Activated T-helper 1 cell treated with anti-CD3 and anti-CD28 coated beads, Interleukin-12 subunit alpha, Interleukin-12 subunit beta, Interleukin-2, Interleukin-4 antibody, amounts not matched to agents 30 ng/mL and 10 ng/mL and 1 ng/mL, durations not matched to agents 14 hours and 24 hours and 36 hours (primary cell): Measurements from ENCODE around the gene ENPP7. TPM values are rescaled to one million over a fixed set of nuclear protein-coding genes. Genes with fewer than 3 reads are reported as not detected.

Source experiments
- DNase-seq: peaks from one replicate; pipeline ENCODE4 v3.0.0; 2021; ENCODE audit warnings: low spot score
- H3K27ac Mint-ChIP-seq: one replicate; pipeline ENCODE4 v1.8.0; 2021; ENCODE audit warnings: mild to moderate bottlenecking, mixed read lengths
- H3K27me3 Mint-ChIP-seq: one replicate; pipeline ENCODE4 v1.8.0; 2022; ENCODE audit warnings: mild to moderate bottlenecking, moderate library complexity, mixed read lengths; ENCODE audit not compliant: insufficient read depth
- H3K36me3 Mint-ChIP-seq: one replicate; pipeline ENCODE4 v1.8.0; 2021; ENCODE audit warnings: low read depth, mixed read lengths
- H3K4me1 Mint-ChIP-seq: one replicate; pipeline ENCODE4 v1.8.0; 2021; ENCODE audit warnings: low read depth, mixed read lengths
- H3K4me3 Mint-ChIP-seq: one replicate; pipeline ENCODE4 v1.8.0; 2021; ENCODE audit warnings: mild to moderate bottlenecking, moderate library complexity, mixed read lengths
- H3K9me3 Mint-ChIP-seq: one replicate; pipeline ENCODE4 v1.8.0; 2021; ENCODE audit warnings: mixed read lengths
- intact Hi-C: fragments of 100-400 bp; cut with micrococcal nuclease; formaldehyde crosslinking; loops from one replicate; pipeline ENCODE4 v1.15.1; 2024
- total RNA-seq: library from RNA; stranded (reverse); gene quantifications from 2 replicates; pipeline ENCODE4 v1.2.3, GENCODE V29; 2022

ENPP7 gene
- total RNA-seq, 1 donor from 2014 or later = 0.16 TPM

DNA sequence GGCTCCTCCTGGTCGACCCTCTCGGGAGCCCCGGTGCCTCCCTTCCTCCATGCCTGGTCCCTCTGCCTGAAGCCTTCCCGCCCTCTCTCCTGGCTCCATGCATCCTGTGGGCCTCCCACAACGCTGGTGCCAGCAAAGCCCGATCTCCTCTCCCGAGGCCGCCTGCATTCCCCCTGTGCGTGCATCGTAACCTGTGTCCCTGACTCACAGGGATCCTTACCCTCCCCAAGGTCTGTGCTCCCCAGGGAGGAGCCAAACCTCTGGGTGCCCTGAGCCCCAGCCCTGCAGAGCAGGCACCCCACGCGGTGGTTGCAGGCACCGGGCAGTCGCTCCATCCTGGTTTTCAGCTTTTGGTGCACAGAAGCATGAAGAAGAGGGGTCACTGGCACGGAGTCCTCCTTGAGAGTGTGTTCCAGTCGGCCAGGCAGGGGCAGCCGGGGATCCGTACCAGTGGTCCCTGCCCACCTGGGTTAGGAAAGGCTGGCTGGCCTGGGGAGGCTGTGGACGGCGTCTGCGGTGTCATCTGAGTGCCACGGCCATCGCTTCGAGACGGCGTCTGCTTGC, 1.8 kb upstream of the ENPP7 start:
- Mint-ChIP-seq H3K36me3 (no peaks in the 10 kb centered on the region), H3K9me3 (no peaks in the 10 kb centered on the region), H3K4me1 (peaks cover 9% of the 10 kb centered on the region), H3K4me3 (no peak overlapping the region), H3K27ac (no peak overlapping the region), H3K27me3 (no peaks in the 10 kb centered on the region)
- DNase-seq = no peak
- intact Hi-C loops = loop anchor here (1.0 to 5.0 kb wide), 2 partner anchors 13 to 263 kb away; no protein-coding TSS in a partner anchor

DNA sequence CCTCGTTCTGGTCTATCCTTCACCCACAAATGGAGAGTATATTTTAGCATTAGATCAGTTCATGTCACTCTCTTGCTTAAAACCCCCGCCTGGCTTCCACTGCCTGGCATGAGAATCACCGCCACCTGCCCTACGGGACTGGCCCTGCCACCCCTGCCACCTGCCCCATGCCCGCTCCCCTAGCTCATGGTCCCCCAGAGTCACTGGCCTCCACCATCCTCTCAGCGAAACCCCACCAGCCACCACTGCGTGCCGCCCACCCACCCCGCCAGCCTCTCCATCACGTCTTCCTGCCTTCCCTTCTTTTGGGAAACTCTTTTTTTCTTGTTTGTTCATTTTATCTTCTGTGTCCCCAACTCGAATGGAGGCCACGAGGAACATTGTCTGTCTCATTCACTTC, 982 bp upstream of the ENPP7 start:
- no peak for DNase-seq
- intact Hi-C loops = loop anchor here (5.0 kb wide), 1 partner anchor 263 kb away; no protein-coding TSS in a partner anchor
- no peaks in the 10 kb centered on the region for H3K36me3 Mint-ChIP-seq
- H3K9me3 Mint-ChIP-seq = no peaks in the 10 kb centered on the region
- peaks cover 9% of the 10 kb centered on the region for H3K4me1 Mint-ChIP-seq
- no peak overlapping the region for H3K27ac Mint-ChIP-seq
- no peak overlapping the region for H3K4me3 Mint-ChIP-seq
- no peaks in the 10 kb centered on the region for H3K27me3 Mint-ChIP-seq

DNA sequence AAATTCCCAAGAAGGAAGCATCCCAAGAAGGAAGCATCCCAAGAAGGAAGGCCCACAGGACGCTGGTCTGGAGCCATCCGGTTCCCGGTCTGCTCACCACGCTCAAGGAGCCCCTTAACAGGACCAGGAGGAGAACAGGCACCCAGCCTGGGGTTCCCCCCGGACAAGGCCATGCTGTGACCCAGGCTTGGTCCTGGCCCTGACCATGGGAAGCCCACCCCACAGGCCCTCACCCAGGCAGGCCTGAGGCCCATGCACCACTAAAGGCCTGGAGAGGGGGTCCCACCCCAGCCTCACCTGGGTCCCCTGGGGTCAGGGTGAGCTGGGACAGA, 340 bp upstream of the ENPP7 start:
- Mint-ChIP-seq H3K4me3 (no peak overlapping the region), H3K27me3 (no peaks in the 10 kb centered on the region), H3K4me1 (peaks cover 9% of the 10 kb centered on the region)

DNA sequence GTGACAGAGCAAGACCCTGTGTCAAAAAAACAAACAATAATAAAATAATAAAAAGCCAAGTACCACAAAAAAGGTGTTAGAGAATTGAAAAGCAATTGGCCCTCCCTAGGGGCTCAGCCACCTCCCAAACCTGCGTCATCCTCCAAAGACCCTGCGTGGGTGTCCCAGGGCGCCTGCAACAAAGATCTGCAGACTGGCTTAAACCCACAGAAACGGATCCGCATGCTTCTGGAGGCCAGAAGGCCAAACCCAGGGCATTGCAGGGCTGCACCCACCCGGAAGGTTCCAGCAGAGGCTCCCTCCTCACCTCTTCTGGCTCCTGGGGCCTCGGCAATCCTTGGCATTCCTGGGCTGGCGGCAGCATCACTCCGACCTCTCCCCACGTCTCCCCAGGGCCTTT, 1.5 kb downstream of the ENPP7 start:
- no peak overlapping the region for H3K27ac Mint-ChIP-seq
- no peak for DNase-seq
- intact Hi-C loops = no loop called here
- H3K27me3 Mint-ChIP-seq = no peaks in the 10 kb centered on the region
- H3K4me3 Mint-ChIP-seq = no peak overlapping the region
- peaks cover 9% of the 10 kb centered on the region for H3K4me1 Mint-ChIP-seq
- no peaks in the 10 kb centered on the region for H3K36me3 Mint-ChIP-seq
- no peaks in the 10 kb centered on the region for H3K9me3 Mint-ChIP-seq

More for the DNA sequence above, 340 bp upstream of the ENPP7 start:
- no peaks in the 10 kb centered on the region for H3K9me3 Mint-ChIP-seq
- H3K36me3 Mint-ChIP-seq = no peaks in the 10 kb centered on the region
- intact Hi-C loops = no loop called here
- H3K27ac Mint-ChIP-seq = no peak overlapping the region
- DNase-seq = no peak

DNA sequence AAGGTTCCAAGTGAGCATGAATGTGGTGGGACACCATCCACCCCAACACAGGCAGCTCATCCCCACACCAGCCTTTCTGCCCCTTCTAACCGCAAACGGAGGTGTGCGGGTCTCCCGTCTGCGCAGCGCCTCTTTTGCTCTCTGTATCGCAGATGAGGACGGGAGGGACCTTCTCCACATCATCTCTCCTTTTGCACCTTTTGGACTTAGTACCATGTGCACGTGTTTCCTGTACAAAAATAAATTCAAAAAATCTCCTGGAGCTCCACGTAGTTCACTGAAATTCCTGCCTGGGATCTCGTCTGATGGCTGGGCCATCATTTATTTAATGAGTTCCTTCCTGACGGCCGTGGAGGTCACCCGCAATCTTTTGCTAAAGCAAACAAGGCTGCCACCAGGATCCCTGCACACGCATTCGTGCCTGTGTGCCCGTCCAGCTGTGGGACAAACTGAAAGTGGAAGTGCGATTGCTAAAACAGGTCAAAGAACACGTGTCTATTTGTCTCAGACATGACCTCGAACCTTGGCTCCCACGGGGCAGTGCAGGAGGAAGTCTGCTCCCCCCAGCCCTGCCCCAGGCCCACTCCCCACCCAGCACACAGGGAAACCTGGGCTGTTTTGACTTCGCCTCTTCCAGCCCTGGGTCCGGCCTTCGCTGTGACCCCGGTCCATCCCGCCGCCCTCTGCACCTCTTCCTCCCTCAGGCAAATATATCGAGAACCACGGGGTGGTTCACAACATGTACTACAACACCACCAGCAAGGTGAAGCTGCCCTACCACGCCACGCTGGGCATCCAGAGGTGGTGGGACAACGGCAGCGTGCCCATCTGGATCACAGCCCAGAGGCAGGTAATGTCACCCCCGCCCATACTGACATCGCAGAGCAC, 2.3 kb downstream of the ENPP7 start:
- Mint-ChIP-seq H3K4me3 (peak overlapping the region; percentile 29), H3K9me3 (no peaks in the 10 kb centered on the region), H3K4me1 (peaks cover 9% of the 10 kb centered on the region), H3K27me3 (no peaks in the 10 kb centered on the region), H3K27ac (no peak overlapping the region), H3K36me3 (no peaks in the 10 kb centered on the region)
- no peak for DNase-seq
- intact Hi-C loops = no loop called here

DNA sequence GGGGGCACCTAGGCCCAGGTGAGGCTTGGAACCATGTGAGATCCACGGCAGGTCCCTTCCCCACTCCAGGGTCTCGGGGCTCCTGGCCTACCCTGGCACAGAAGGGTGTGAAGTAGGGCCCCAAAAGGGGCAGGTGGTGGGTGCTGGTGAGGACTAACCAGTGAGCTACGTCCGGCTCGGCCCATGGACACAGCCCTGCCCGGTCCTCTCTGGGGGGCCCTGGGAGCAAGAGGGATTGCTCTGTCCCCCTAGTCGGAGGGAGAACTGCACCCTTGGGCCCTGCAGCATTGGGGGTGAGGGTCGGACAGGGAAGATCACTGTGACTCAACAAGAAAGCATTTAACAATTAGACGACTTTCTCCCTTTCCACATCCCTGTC, 2.9 kb downstream of the ENPP7 start:
- DNase-seq = no peak
- Mint-ChIP-seq H3K27ac (no peak overlapping the region), H3K4me1 (peaks cover 9% of the 10 kb centered on the region), H3K4me3 (no peak overlapping the region), H3K36me3 (no peaks in the 10 kb centered on the region), H3K9me3 (no peaks in the 10 kb centered on the region), H3K27me3 (no peaks in the 10 kb centered on the region)
- intact Hi-C loops = no loop called here

DNA sequence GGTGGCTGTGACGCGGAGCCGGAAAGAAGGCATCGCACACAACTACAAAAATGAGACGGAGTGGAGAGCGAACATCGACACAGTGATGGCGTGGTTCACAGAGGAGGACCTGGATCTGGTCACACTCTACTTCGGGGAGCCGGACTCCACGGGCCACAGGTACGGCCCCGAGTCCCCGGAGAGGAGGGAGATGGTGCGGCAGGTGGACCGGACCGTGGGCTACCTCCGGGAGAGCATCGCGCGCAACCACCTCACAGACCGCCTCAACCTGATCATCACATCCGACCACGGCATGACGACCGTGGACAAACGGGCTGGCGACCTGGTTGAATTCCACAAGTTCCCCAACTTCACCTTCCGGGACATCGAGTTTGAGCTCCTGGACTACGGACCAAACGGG, 4.4 kb downstream of the ENPP7 start:
- DNase-seq = no peak
- Mint-ChIP-seq H3K36me3 (no peaks in the 10 kb centered on the region), H3K27ac (no peak overlapping the region), H3K4me1 (peaks cover 9% of the 10 kb centered on the region), H3K4me3 (no peak overlapping the region), H3K27me3 (peaks cover 7% of the 10 kb centered on the region), H3K9me3 (no peaks in the 10 kb centered on the region)
- intact Hi-C loops = no loop called here

DNA sequence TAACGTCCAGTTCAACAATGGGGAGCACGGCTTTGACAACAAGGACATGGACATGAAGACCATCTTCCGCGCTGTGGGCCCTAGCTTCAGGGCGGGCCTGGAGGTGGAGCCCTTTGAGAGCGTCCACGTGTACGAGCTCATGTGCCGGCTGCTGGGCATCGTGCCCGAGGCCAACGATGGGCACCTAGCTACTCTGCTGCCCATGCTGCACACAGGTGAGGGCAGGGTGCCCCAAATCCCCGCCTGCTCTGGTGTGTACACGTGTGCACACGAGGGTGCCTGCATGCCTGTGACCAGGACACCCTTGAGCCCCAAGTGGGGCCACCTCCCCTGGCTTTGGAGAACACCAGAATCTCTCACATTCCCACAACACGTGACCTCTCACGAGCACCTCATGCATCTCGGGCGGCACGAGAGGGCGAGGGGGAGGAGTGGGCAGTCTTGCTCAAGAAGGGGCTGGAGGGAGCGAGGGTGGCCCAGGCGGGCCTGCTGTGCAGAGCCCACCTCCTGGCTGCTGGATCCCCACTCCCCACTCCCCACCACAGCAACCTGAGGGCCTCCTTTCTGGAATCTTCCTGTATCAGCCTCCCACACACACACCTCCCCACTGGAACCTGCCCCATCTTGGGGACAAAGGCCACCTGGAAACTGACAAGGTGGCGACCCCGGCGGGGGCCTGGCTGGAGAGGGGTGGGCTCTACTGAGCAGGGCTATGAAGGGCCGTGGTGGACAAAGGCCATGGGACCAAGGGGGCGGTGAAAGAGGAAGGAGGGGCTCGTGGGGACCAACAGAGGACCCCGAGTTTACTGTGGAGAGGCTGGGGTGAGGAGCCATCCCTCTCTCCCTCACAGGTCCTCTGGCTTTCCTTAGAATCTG, 6.5 kb downstream of the ENPP7 start:
- no peak for DNase-seq
- H3K4me1 Mint-ChIP-seq = peaks cover 9% of the 10 kb centered on the region
- H3K36me3 Mint-ChIP-seq = no peaks in the 10 kb centered on the region
- intact Hi-C loops = no loop called here
- H3K27me3 Mint-ChIP-seq = peaks cover 19% of the 10 kb centered on the region
- no peak overlapping the region for H3K4me3 Mint-ChIP-seq
- no peak overlapping the region for H3K27ac Mint-ChIP-seq
- no peaks in the 10 kb centered on the region for H3K9me3 Mint-ChIP-seq

DNA sequence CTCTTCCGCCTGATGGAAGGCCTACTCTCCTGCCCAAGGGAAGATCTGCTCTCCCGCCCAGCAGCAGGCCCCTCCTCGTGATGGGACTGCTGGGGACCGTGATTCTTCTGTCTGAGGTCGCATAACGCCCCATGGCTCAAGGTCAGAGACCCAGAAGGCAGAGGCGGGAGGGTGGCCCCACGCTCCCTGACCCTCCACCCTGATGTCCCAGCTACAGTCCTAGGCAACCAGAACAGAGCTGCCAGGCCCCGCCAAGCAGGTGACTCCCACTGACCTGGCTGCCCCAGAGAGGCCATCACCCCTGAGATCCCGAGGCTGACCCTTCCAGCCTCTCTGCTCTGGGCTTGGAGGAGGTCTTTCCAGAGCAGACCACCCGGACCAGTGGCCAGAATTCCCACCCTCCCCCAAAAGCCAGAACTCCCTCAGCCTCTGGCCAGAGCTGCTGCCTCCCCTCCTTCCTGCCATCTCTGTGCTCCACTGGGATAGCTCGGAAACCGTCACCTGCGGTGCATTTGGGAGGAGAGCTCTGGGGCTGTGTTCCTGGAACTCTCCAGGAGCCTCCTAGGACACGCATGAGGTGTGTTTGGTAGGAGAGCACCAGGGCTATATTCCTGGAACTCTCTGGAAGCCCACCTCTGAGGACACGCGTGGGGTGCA, 7.3 kb downstream of the ENPP7 start:
- H3K9me3 Mint-ChIP-seq = no peaks in the 10 kb centered on the region
- H3K36me3 Mint-ChIP-seq = no peaks in the 10 kb centered on the region
- intact Hi-C loops = no loop called here
- H3K4me1 Mint-ChIP-seq = peaks cover 6% of the 10 kb centered on the region
- no peak for DNase-seq
- H3K4me3 Mint-ChIP-seq = no peak overlapping the region
- H3K27ac Mint-ChIP-seq = no peak overlapping the region
- peaks cover 19% of the 10 kb centered on the region for H3K27me3 Mint-ChIP-seq

DNA sequence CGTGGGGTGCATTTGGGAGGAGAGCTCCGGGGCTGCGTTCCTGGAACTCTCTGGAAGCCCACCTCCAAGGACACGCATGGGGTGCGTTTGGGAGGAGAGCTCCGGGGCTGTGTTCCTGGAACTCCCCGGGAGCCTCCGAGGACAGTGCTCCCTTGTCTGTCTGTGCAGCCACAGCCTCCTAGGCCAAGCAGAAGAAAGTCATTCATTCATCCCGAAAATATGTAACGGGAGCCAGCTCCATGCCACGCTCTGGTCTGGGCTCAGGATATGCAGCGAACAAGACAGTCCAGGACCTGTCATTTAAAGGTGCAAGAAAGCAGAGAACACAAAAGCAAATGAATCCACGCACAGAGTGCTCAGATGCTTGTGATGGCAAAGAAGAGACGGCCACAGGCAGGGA, 7.9 kb downstream of the ENPP7 start:
- Mint-ChIP-seq H3K4me3 (no peak overlapping the region), H3K9me3 (no peaks in the 10 kb centered on the region), H3K36me3 (no peaks in the 10 kb centered on the region), H3K27me3 (peaks cover 19% of the 10 kb centered on the region), H3K27ac (no peak overlapping the region), H3K4me1 (no peaks in the 10 kb centered on the region)
- DNase-seq = no peak
- intact Hi-C loops = no loop called here

DNA sequence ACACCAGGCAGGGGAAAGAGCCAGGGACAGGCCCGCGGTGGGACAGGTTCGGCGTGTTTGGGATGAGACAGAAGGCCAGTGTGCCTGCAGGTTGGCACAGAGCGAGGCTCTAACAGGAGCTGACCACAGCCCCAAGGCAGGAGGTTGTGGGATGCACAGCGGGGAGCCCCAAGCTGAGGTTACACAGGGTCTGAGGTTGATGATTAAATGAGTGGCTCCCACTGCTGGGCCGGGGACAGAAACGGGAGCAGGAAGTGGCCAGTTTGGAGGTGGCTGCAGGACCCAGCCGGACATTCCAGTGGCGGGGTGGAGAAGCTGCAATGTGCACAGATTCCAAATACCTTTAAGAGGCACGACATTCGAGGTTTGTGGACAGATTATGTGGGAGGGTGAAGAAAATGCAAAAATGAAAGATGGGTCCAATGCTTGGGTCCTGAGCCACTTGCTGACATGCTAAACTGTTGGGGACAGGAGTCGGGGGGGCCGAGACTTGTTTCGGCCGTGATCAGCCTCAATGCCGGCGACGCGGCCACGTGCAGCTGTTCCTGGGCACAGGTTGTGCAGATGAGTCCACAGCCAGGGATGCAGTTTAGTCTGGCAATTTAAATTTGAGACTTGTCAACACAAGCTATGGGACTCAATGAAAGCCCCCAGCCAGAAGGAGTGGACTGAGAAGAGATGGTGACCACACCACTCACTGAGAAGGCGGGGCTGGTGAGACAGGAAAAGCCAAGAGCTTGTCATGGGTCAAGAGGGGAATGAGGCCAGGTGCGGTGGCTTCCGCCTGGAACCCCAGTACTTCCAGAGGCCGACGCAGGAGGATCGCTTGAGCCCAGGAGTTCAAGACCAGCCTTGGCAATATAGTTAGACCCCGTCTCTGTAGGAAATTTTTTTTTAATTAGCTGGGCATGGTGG, 8.7 kb downstream of the ENPP7 start:
- Mint-ChIP-seq H3K4me3 (no peak overlapping the region), H3K9me3 (no peaks in the 10 kb centered on the region), H3K27ac (no peak overlapping the region), H3K4me1 (no peaks in the 10 kb centered on the region), H3K36me3 (no peaks in the 10 kb centered on the region), H3K27me3 (peaks cover 19% of the 10 kb centered on the region)
- DNase-seq = no peak
- intact Hi-C loops = no loop called here

DNA sequence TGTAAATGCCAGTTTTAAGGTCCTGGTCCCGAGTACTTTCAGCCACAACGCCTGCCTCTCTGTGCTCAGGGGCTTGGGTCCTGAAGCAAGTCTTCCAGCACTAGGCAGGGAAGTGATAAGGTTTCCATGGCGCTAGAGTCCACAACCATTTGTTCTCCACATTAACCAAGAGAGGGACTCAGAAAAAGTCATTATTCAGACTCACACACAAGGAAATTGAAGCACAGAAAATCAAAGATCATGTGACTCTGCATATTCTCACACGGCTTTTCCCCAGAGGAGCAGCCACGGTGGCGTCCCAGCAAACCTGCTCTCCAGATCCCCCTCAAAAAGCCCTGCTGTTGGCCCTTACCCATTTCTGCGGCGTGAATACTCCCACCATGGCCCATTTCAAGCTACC, 9.7 kb downstream of the ENPP7 start:
- DNase-seq = no peak
- H3K4me1 Mint-ChIP-seq = peaks cover 3% of the 10 kb centered on the region
- no peak overlapping the region for H3K27ac Mint-ChIP-seq
- H3K4me3 Mint-ChIP-seq = no peak overlapping the region
- H3K36me3 Mint-ChIP-seq = no peaks in the 10 kb centered on the region
- peaks cover 19% of the 10 kb centered on the region for H3K27me3 Mint-ChIP-seq
- intact Hi-C loops = no loop called here
- H3K9me3 Mint-ChIP-seq = no peaks in the 10 kb centered on the region
